Uterus (tissue), 4 donors: ENCODE measurements around the gene RASA3. TPM values are rescaled to one million over a fixed set of nuclear protein-coding genes. Genes with fewer than 3 reads are reported as not detected.

Source experiments
- DNase-seq, 2 donors: peaks; one replicate each; pipeline ENCODE4 v3.0.0-alpha.2; 2019 to 2020
- H3K27ac ChIP-seq, 2 donors: fragments of 200-600 bp; sonication (generic); 1 replicate in 1 of 2; 2 replicates in 1 of 2; pipeline ENCODE4 v1.5.1; 2016 to 2018
- H3K27me3 ChIP-seq, 2 donors: fragments of 200-600 bp; sonication (generic); one replicate each; pipeline ENCODE4 v1.5.1; 2018 to 2019; ENCODE audit warnings: control low read depth in 1 of 2
- H3K36me3 ChIP-seq, 2 donors: fragments of 200-600 bp; sonication (generic); one replicate each; pipeline ENCODE4 v1.5.1; 2019; ENCODE audit warnings: control low read depth in 1 of 2
- H3K4me1 ChIP-seq, 2 donors: fragments of 200-600 bp; sonication (generic); one replicate each; pipeline ENCODE4 v1.5.1; 2018 to 2019; ENCODE audit warnings: control low read depth in 1 of 2
- H3K4me3 ChIP-seq, 2 donors: fragments of 200-600 bp; sonication (generic); 1 replicate in 1 of 2; 2 replicates in 1 of 2; pipeline ENCODE4 v1.5.1; 2018 to 2019; ENCODE audit warnings: mild to moderate bottlenecking in 1 of 2
- H3K9me3 ChIP-seq, 2 donors: fragments of 200-600 bp; sonication (generic); one replicate each; pipeline ENCODE4 v1.5.1; 2019; ENCODE audit warnings: control low read depth in 1 of 2
- POLR2A ChIP-seq, 2 donors: fragments of 450-650 bp; IDR thresholded peaks; one replicate each; pipeline ENCODE4 v1.6.1; 2016; ENCODE audit warnings: antibody characterized with exemption in 2 of 2, mild to moderate bottlenecking in 1 of 2, moderate library complexity in 1 of 2
- intact Hi-C: fragments of 100-400 bp; cut with DNase I; formaldehyde crosslinking; loops from one replicate; pipeline ENCODE4 v1.15.1; 2023; ENCODE audit warnings: low total_unique reads
- total RNA-seq, 4 donors: library from RNA; depleted of rRNA in 3 of 4; stranded (reverse); fragments of >200 nt in 3 of 4; gene quantifications; one replicate each; pipeline versions ENCODE4 v1.1.0 to v1.2.4, GENCODE V29; 2014 to 2023
- TF ChIP-seq, protein P1 (sequence below), 4 experiments: fragments of 200-600 bp in 2 of 4; fragments of 450-650 bp in 2 of 4; sonication (generic) in 2 of 4; IDR thresholded peaks; one replicate each; pipeline ENCODE4 v1.5.1; 2016 to 2019; ENCODE audit warnings: antibody characterized with exemption in 4 of 4, mild to moderate bottlenecking in 2 of 4, moderate library complexity in 1 of 4
- donor health status: DM: yes; HTN: yes; CAD: no.

RASA3 gene
- total RNA-seq, 4 donors from 2014 or later: 8.5 to 31.6 (median 17.2) TPM

DNA sequence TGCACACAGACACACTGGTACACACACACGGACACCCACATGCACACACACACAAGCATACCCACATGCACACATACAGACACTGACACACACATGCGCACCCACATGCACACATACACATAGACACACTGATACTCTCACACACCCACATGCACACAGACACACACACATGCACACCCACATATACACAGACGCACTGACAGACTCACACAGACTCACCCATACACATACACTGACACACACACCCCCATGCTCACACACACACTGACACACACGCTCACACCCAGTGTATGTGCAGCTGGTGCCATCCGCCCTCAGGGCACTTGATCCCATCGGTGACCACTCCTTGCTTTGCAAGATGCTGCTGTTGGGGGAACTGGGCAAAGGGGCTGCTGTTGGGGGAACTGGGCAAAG, 9.7 kb upstream of the RASA3 start:
- no peaks in the 10 kb centered on the region for H3K36me3 ChIP-seq
- no peaks in the 10 kb centered on the region for H3K9me3 ChIP-seq
- no peak overlapping the region for H3K4me3 ChIP-seq
- no peak overlapping the region for H3K27ac ChIP-seq
- no peak for DNase-seq
- TF ChIP-seq, protein P1, sequence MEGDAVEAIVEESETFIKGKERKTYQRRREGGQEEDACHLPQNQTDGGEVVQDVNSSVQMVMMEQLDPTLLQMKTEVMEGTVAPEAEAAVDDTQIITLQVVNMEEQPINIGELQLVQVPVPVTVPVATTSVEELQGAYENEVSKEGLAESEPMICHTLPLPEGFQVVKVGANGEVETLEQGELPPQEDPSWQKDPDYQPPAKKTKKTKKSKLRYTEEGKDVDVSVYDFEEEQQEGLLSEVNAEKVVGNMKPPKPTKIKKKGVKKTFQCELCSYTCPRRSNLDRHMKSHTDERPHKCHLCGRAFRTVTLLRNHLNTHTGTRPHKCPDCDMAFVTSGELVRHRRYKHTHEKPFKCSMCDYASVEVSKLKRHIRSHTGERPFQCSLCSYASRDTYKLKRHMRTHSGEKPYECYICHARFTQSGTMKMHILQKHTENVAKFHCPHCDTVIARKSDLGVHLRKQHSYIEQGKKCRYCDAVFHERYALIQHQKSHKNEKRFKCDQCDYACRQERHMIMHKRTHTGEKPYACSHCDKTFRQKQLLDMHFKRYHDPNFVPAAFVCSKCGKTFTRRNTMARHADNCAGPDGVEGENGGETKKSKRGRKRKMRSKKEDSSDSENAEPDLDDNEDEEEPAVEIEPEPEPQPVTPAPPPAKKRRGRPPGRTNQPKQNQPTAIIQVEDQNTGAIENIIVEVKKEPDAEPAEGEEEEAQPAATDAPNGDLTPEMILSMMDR (IDR thresholded peaks at IDR 0.05): no peak
- TF ChIP-seq POLR2A (IDR thresholded peaks at IDR 0.05): no peak
- intact Hi-C loops: no loop called here
- no peaks in the 10 kb centered on the region for H3K27me3 ChIP-seq
- H3K4me1 ChIP-seq: no peaks in the 10 kb centered on the region

DNA sequence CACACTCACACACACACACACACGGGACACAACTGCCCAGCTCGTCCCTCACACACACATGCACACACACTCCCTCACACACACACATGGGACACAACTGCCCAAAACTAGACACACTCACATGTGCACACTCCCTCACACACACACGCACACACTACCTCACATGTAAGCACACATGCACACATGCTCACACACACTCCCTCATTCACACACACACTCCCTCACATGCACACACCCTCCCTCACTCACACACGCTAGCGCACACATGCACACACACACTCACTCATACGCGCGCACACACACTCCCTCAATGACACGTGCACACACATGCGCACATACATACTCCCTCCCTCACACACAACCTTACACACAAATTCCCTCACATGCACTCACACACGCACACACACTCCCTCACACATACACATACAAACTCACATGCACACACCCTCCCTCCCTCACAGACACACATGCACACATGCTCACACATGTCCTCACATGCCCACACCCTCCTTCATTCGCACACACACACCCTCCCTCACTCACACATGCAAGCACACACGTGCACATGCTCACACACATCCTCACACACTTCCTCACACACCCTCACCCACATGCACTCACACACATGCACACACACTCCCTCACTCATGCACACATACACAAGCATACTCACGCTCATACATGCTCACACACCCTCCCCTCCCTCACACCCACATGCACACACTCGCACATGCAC, 9.0 kb upstream of the RASA3 start:
- no peak for DNase-seq
- intact Hi-C loops: no loop called here
- Histone ChIP-seq H3K36me3 (no peaks in the 10 kb centered on the region), H3K27me3 (no peaks in the 10 kb centered on the region), H3K9me3 (no peaks in the 10 kb centered on the region), H3K27ac (no peak overlapping the region), H3K4me3 (no peak overlapping the region), H3K4me1 (no peaks in the 10 kb centered on the region)
- TF ChIP-seq POLR2A (IDR thresholded peaks at IDR 0.05): no peak
- TF ChIP-seq, protein P1 (IDR thresholded peaks at IDR 0.05): no peak

DNA sequence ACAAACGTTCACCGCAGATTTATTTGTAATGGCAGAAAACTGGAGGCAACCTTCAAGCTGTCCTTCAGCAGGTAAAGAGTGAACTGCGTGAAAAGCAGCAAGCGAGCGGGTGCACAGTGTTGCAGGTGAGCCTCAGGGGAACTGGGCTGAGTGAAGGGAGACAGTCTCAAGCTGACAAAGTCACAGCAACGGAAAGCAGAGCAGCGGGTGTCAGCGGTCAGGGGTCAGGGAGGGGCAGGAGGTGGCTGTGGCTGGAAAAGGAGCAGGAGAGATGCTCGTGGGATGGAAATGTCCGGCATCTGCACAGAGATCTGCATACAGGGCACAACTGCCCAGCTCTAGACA, 8.5 kb upstream of the RASA3 start:
- no peaks in the 10 kb centered on the region for H3K9me3 ChIP-seq
- H3K27me3 ChIP-seq: no peaks in the 10 kb centered on the region
- DNase-seq: no peak
- intact Hi-C loops: no loop called here
- H3K4me1 ChIP-seq: no peaks in the 10 kb centered on the region
- TF ChIP-seq, protein P1 (IDR thresholded peaks at IDR 0.05): no peak
- no peak for TF ChIP-seq POLR2A (IDR thresholded peaks at IDR 0.05)
- H3K27ac ChIP-seq: no peak overlapping the region
- H3K36me3 ChIP-seq: no peaks in the 10 kb centered on the region
- H3K4me3 ChIP-seq: no peak overlapping the region

DNA sequence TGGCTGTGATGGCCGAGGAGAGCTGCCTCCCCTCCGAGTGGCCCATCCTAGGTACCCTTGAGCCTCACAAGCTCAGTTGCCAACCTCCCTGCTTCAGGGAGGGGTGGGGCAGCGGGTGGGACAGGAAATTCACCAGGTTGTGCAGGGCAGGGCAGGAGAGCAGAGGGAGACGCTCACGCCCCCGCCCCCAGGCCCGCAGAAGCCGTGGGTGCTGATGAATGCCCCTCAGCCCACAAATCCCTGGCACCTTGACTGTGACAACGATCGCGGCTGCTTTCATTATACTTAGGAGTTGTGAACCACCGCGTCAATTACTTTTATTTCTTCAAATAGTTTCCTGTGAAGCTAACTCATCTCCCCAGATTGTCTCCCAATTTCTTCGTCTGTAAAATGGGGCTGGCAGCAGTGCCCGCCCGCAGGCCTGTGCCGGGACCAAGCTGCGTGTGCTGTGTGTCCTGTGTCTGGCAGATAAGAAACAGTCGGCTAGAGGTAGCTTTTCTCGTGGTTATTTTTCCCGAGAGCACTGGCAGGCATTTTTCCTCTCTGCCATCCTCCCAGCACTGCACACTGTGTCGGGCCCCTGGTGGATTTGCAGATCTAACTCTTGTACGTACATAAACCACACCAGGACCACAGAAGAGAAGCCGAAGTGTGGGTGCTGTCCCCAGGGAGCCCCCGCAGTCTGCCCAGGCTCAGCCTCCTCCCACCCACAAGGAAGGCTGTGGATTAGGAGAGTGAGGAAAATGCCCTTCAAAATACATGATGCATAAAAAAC, 7.9 kb upstream of the RASA3 start:
- TF ChIP-seq, protein P1 (IDR thresholded peaks at IDR 0.05): no peak
- TF ChIP-seq POLR2A (IDR thresholded peaks at IDR 0.05): no peak
- intact Hi-C loops: no loop called here
- H3K4me1 ChIP-seq: no peaks in the 10 kb centered on the region
- no peak overlapping the region for H3K4me3 ChIP-seq
- H3K36me3 ChIP-seq: no peaks in the 10 kb centered on the region
- DNase-seq: no peak
- no peaks in the 10 kb centered on the region for H3K9me3 ChIP-seq
- H3K27ac ChIP-seq: no peak overlapping the region
- H3K27me3 ChIP-seq: no peaks in the 10 kb centered on the region

DNA sequence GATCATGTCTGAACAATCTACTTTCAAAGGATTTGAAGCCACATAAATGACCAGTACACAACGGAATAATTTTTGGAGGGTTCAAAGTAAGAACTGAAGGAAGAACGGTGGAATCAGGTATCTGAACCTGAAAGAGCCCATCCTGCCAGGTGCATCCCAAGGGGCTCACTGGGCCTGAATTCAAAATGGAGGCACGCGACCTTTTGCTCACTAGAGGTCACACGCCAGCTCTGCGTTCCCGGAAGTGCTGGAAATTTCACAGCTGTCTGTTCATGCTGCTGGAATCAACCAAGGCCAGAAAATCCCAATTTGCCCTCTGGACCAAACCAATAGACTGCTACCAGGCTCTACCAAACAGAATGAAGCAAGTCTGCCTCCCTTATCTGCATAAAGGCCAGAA, 4.2 kb upstream of the RASA3 start:
- DNase-seq: no peak
- Histone ChIP-seq H3K27me3 (no peaks in the 10 kb centered on the region), H3K4me1 (no peaks in the 10 kb centered on the region)

More for the DNA sequence above, 4.2 kb upstream of the RASA3 start:
- no peaks in the 10 kb centered on the region for H3K9me3 ChIP-seq
- no peak overlapping the region for H3K27ac ChIP-seq
- intact Hi-C loops: no loop called here
- no peak for TF ChIP-seq POLR2A (IDR thresholded peaks at IDR 0.05)
- TF ChIP-seq, protein P1 (IDR thresholded peaks at IDR 0.05): no peak
- no peak overlapping the region for H3K4me3 ChIP-seq
- no peaks in the 10 kb centered on the region for H3K36me3 ChIP-seq
